Measurements from ENCODE around the gene KCNQ1.

The KCNQ1 gene

DNA sequence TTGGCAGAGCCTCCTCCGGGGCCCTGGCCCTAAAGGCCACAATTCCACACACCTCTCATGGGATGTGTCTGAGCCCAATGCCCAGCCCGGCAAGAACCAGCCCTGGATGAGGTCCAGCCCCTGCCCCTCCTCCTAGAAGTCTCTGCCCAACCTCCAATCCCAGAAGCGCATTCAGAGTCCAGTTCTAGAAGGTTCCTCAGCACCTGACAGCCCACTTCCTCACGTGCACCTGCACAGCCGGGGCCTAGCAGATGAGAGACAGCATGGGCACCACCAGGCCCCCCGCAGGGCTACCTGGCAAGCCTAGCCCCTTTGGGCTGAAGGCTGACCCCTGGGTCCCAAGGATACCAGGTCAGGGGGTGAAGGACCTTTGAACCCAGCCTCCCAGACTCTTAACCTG lies 452.2 kb downstream of the KCNQ1 start:
- TF ChIP-seq, protein P1, sequence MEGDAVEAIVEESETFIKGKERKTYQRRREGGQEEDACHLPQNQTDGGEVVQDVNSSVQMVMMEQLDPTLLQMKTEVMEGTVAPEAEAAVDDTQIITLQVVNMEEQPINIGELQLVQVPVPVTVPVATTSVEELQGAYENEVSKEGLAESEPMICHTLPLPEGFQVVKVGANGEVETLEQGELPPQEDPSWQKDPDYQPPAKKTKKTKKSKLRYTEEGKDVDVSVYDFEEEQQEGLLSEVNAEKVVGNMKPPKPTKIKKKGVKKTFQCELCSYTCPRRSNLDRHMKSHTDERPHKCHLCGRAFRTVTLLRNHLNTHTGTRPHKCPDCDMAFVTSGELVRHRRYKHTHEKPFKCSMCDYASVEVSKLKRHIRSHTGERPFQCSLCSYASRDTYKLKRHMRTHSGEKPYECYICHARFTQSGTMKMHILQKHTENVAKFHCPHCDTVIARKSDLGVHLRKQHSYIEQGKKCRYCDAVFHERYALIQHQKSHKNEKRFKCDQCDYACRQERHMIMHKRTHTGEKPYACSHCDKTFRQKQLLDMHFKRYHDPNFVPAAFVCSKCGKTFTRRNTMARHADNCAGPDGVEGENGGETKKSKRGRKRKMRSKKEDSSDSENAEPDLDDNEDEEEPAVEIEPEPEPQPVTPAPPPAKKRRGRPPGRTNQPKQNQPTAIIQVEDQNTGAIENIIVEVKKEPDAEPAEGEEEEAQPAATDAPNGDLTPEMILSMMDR (IDR thresholded peaks at IDR 0.05; ENCODE audit: low read depth, low read length): no peak
- no peak for DNase-seq (ENCODE audit: extremely low read depth, low read depth)

DNA sequence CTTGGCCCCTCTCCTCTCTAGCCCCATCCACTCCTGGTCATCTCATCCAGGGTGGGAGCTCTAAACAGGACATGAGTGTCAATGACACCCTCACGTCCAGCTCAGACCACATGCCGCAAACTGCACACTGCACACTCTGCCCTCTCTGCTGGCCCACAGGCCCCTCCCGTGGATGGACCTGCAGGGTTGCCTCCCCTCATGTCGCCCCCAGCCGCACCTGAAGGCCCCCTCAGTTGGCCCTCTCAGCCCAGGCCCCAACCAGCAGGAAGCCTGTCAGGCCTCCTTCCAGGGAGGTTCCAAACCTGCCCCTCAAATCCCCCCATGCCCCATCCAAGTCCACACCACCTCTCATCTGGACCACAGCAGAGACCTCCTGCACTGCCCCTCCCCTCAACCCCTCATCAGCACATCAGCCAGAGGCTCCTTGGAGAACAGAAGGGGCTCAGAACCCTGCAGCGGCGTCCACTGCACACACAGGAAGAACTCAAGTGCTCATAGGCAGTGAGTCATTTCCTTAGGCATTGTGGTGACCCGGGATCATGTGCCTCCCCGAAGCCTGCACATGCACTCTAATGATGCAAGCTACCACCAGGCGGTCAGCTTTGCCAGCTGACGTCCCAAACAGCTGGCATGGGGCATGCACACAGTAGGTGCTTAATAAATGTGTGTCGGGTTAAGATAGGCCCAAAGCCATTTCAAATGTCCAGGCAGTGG lies 453.7 kb downstream of the KCNQ1 start:
- TF ChIP-seq, protein P1 (IDR thresholded peaks at IDR 0.05; ENCODE audit: low read depth, low read length): no peak
- DNase-seq (ENCODE audit: extremely low read depth, low read depth): peak; percentile 44
